ENCODE measurements around the gene CYP51A1. TPM values are rescaled to one million over a fixed set of nuclear protein-coding genes. Genes with fewer than 3 reads are reported as not detected.

Gene CYP51A1
- total RNA-seq, 1 donor from 2014 or later: 83.9 TPM

GRCh38 chr7:92076509-92076908, 57.8 kb downstream of the CYP51A1 start:
- Histone ChIP-seq H3K4me3 (ENCODE audit: insufficient read depth, low read depth, low read length) (no peak overlapping the region), H3K4me2 (ENCODE audit: low read length) (no peak overlapping the region), H3K9ac (ENCODE audit: low read length) (no peak overlapping the region), H2AFZ (ENCODE audit: low read depth, low read length) (no peak overlapping the region), H3K79me2 (ENCODE audit: insufficient read depth, low read length) (no peaks in the 10 kb centered on the region), H4K20me1 (ENCODE audit: insufficient read depth, low read length) (no peaks in the 10 kb centered on the region), H3K36me3 (ENCODE audit: insufficient read depth, low read length) (peaks cover 19% of the 10 kb centered on the region), H3K4me1 (ENCODE audit: insufficient read depth, low read length) (no peaks in the 10 kb centered on the region), H3K27ac (ENCODE audit: low read depth, low read length) (no peak overlapping the region), H3K27me3 (ENCODE audit: insufficient read depth, low read length) (no peaks in the 10 kb centered on the region), H3K9me3 (ENCODE audit: insufficient read depth, low read depth, low read length) (no peaks in the 10 kb centered on the region)
- TF ChIP-seq EZH2 (IDR thresholded peaks at IDR 0.05; ENCODE audit: insufficient read depth, low read length): no peak
- no peak for TF ChIP-seq CTCF (IDR thresholded peaks at IDR 0.05; ENCODE audit: insufficient read depth, low read depth, low read length)
- Mint-ChIP-seq H3K4me1 (ENCODE audit: low read depth, unreplicated experiment) (no peaks in the 10 kb centered on the region), H3K9me3 (ENCODE audit: unreplicated experiment) (no peaks in the 10 kb centered on the region), H3K27ac (ENCODE audit: unreplicated experiment) (no peak overlapping the region), H3K27me3 (ENCODE audit: low read depth, unreplicated experiment) (no peaks in the 10 kb centered on the region), H3K4me3 (ENCODE audit: unreplicated experiment) (no peak overlapping the region), H3K36me3 (ENCODE audit: low read depth, unreplicated experiment) (peaks cover 2% of the 10 kb centered on the region)
- DNase-seq (ENCODE audit: low read depth): no peak
- FAIRE-seq: no peak

- no peak for DNase-seq (ENCODE audit: low read depth)
- H3K36me3 Mint-ChIP-seq (ENCODE audit: low read depth, unreplicated experiment): peaks cover 2% of the 10 kb centered on the region
- TF ChIP-seq CTCF (IDR thresholded peaks at IDR 0.05; ENCODE audit: insufficient read depth, low read depth, low read length) (no peak), EZH2 (IDR thresholded peaks at IDR 0.05; ENCODE audit: insufficient read depth, low read length) (no peak)
- Histone ChIP-seq H4K20me1 (ENCODE audit: insufficient read depth, low read length) (no peaks in the 10 kb centered on the region), H3K79me2 (ENCODE audit: insufficient read depth, low read length) (no peaks in the 10 kb centered on the region), H3K27me3 (ENCODE audit: insufficient read depth, low read length) (no peaks in the 10 kb centered on the region), H3K27ac (ENCODE audit: low read depth, low read length) (no peak overlapping the region), H3K9me3 (ENCODE audit: insufficient read depth, low read depth, low read length) (no peaks in the 10 kb centered on the region), H2AFZ (ENCODE audit: low read depth, low read length) (no peak overlapping the region), H3K36me3 (ENCODE audit: insufficient read depth, low read length) (peaks cover 23% of the 10 kb centered on the region), H3K4me3 (ENCODE audit: insufficient read depth, low read depth, low read length) (no peak overlapping the region), H3K4me2 (ENCODE audit: low read length) (no peak overlapping the region), H3K4me1 (ENCODE audit: insufficient read depth, low read length) (no peaks in the 10 kb centered on the region), H3K9ac (ENCODE audit: low read length) (no peak overlapping the region)
- no peak overlapping the region for H3K4me3 Mint-ChIP-seq (ENCODE audit: unreplicated experiment)
- H3K9me3 Mint-ChIP-seq (ENCODE audit: unreplicated experiment): no peaks in the 10 kb centered on the region
- H3K4me1 Mint-ChIP-seq (ENCODE audit: low read depth, unreplicated experiment): no peaks in the 10 kb centered on the region
- H3K27ac Mint-ChIP-seq (ENCODE audit: unreplicated experiment): no peak overlapping the region
- no peak for FAIRE-seq
- H3K27me3 Mint-ChIP-seq (ENCODE audit: low read depth, unreplicated experiment): no peaks in the 10 kb centered on the region
Observed at GRCh38 chr7:92075455-92076158, 58.7 kb downstream of the CYP51A1 start.

- no peak for DNase-seq (ENCODE audit: low read depth)
- H2AFZ ChIP-seq (ENCODE audit: low read depth, low read length): no peak overlapping the region
- H3K27ac Mint-ChIP-seq (ENCODE audit: unreplicated experiment): no peak overlapping the region
- no peaks in the 10 kb centered on the region for H3K4me1 ChIP-seq (ENCODE audit: insufficient read depth, low read length)
- no peak overlapping the region for H3K4me2 ChIP-seq (ENCODE audit: low read length)
- H3K27ac ChIP-seq (ENCODE audit: low read depth, low read length): no peak overlapping the region
- no peaks in the 10 kb centered on the region for H3K9me3 ChIP-seq (ENCODE audit: insufficient read depth, low read depth, low read length)
- H4K20me1 ChIP-seq (ENCODE audit: insufficient read depth, low read length): no peaks in the 10 kb centered on the region
- H3K4me1 Mint-ChIP-seq (ENCODE audit: low read depth, unreplicated experiment): no peaks in the 10 kb centered on the region
- H3K36me3 Mint-ChIP-seq (ENCODE audit: low read depth, unreplicated experiment): peaks cover 6% of the 10 kb centered on the region
- H3K27me3 Mint-ChIP-seq (ENCODE audit: low read depth, unreplicated experiment): no peaks in the 10 kb centered on the region
- no peaks in the 10 kb centered on the region for H3K9me3 Mint-ChIP-seq (ENCODE audit: unreplicated experiment)
- peaks cover 14% of the 10 kb centered on the region for H3K36me3 ChIP-seq (ENCODE audit: insufficient read depth, low read length)
- H3K4me3 Mint-ChIP-seq (ENCODE audit: unreplicated experiment): no peak overlapping the region
- H3K79me2 ChIP-seq (ENCODE audit: insufficient read depth, low read length): no peaks in the 10 kb centered on the region
- TF ChIP-seq EZH2 (IDR thresholded peaks at IDR 0.05; ENCODE audit: insufficient read depth, low read length) (no peak), CTCF (IDR thresholded peaks at IDR 0.05; ENCODE audit: insufficient read depth, low read depth, low read length) (no peak)
- FAIRE-seq: no peak
- no peak overlapping the region for H3K9ac ChIP-seq (ENCODE audit: low read length)
- H3K4me3 ChIP-seq (ENCODE audit: insufficient read depth, low read depth, low read length): no peak overlapping the region
- no peaks in the 10 kb centered on the region for H3K27me3 ChIP-seq (ENCODE audit: insufficient read depth, low read length)
Observed at GRCh38 chr7:92072708-92073107, 61.6 kb downstream of the CYP51A1 start.

All from astrocyte (in vitro differentiated cells and primary cell).